DMS114 treated with DMSO at 0.1 percent for 48 hours (cell line): ENCODE measurements around the gene USP48.
"Not testable (repeated sequence)": the region's sequence is repeated elsewhere in the genome, so short reads cannot be mapped to it uniquely, and the experiment has no call there.

Source experiments
- DNase-seq: peaks from one replicate; lab custom pipeline; 2025; ENCODE audit not compliant: unreplicated experiment; lab: John Stamatoyannopoulos, UW

The USP48 gene, protein sequence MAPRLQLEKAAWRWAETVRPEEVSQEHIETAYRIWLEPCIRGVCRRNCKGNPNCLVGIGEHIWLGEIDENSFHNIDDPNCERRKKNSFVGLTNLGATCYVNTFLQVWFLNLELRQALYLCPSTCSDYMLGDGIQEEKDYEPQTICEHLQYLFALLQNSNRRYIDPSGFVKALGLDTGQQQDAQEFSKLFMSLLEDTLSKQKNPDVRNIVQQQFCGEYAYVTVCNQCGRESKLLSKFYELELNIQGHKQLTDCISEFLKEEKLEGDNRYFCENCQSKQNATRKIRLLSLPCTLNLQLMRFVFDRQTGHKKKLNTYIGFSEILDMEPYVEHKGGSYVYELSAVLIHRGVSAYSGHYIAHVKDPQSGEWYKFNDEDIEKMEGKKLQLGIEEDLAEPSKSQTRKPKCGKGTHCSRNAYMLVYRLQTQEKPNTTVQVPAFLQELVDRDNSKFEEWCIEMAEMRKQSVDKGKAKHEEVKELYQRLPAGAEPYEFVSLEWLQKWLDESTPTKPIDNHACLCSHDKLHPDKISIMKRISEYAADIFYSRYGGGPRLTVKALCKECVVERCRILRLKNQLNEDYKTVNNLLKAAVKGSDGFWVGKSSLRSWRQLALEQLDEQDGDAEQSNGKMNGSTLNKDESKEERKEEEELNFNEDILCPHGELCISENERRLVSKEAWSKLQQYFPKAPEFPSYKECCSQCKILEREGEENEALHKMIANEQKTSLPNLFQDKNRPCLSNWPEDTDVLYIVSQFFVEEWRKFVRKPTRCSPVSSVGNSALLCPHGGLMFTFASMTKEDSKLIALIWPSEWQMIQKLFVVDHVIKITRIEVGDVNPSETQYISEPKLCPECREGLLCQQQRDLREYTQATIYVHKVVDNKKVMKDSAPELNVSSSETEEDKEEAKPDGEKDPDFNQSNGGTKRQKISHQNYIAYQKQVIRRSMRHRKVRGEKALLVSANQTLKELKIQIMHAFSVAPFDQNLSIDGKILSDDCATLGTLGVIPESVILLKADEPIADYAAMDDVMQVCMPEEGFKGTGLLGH

DNA sequence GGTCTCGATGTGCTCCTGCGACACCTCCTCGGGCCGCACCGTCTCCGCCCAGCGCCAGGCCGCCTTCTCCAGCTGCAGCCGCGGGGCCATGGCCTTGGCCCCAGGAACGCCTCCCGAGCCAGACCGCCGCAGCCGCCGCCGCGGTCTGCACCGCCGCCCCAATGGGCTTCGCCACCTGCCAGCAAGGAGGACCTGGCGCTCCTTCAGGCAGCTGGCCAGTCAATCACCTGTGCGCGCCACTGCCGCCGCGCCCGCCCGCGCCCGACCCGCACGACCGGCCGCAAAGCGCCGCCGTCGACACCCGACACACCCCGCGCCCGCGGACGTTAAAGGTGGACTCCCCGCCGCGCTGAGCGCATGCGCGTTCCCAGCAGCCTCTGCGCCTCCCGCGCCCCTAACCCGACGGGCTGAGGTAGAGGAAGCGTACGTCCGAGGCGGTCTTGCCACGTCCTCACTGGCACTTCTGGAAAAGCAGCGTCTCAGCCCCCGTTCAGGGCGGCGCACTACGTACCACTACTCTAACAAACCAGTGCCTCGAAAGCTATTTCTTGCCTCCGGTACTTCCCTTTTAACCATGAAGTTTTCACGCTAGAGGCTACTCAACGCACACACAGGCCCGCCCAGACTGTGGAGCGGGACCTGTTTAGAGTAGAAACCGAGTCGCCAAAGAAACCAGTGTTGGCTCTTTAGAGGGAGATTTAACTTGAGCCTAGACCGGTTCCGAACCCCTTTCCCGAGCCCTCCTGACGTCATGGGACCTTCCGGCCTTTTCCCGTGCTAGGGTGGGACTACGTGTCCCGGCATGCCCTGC lies at the start of gene USP48:
USP48 (minus strand) TSS at position 282 of the 811 bp plus-strand sequence; CDS start at position 90, 192 bp downstream.
- peak; percentile 90 for DNase-seq

DNA sequence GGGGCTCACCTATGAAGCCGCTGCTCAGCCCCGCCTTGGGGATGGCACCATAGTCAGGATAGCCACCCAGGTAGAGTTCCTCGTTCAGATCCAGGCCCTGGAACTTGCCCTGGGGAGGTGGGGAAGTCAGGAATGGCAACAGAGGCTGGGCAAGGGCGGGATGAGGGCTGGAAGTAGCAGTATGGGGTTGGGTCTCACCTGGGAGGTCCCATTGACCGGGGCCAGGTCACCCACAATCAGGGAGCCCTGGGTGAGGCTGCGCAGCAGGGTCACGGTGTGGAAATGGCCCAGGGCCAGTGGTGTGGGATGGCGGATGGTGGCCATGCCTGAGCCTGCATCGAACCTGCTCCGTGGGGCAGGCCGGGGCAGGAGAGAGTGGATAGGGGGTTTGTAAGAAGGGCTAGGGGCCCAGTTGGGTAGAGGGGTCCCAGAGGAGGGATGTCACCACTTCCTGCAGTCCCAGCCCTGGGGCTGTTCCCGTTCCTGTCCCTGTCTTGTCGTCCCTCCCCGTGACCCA lies 48.6 kb upstream of the USP48 start:
- no peak for DNase-seq

DNA sequence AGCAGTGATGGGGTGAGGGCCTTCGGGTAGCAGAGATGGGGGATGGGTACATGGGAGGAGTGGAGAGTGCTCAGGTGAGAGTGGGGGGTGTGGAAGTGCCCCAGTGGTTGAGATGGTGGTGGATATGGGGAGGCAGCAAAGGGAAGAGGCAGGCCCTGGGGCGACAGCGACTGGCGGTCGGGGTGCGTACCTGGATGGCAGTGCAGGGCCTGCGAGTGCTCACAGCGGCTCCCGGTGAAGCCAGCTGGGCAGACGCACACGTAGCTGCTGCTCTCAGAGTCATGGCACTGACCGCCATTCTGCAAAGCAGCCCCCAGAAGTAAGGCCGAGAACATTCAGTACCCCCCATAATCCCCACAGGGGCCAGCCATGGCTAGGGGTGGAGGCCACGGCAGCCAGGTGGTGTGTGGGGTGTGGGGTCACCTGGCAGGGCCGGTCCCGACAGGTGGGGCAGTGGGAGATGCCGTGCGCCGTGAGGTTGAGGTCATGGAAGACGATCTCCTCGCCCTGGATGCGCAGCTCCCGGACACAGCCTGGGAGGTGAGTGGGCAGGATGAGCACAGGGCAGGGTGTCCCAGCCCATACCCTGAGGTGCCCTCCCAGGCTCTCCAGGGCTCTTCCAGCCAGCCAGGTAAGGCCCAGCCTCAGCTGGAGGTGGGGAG lies 48.0 kb upstream of the USP48 start:
- DNase-seq = no peak

DNA sequence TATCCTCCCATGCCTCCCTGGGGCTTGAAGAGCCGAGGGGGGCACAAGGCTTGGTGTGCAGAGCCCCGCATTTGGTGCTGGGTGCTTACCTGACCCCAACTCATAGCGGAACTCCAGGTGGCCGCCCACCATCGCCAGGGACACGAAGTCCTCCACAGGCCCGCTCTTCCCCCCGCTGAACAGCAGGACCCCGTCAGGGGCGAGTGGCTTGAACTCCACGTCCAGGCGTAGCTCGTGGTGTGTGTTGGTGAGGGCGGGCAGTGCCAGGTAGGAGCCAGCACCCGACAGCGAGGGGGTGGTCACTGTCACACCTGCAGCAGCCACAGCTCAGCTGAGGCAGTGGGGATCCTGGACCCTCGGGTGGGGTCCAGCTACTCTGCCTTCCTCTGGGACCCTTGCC lies 46.3 kb upstream of the USP48 start:
- DNase-seq = no peak

DNA sequence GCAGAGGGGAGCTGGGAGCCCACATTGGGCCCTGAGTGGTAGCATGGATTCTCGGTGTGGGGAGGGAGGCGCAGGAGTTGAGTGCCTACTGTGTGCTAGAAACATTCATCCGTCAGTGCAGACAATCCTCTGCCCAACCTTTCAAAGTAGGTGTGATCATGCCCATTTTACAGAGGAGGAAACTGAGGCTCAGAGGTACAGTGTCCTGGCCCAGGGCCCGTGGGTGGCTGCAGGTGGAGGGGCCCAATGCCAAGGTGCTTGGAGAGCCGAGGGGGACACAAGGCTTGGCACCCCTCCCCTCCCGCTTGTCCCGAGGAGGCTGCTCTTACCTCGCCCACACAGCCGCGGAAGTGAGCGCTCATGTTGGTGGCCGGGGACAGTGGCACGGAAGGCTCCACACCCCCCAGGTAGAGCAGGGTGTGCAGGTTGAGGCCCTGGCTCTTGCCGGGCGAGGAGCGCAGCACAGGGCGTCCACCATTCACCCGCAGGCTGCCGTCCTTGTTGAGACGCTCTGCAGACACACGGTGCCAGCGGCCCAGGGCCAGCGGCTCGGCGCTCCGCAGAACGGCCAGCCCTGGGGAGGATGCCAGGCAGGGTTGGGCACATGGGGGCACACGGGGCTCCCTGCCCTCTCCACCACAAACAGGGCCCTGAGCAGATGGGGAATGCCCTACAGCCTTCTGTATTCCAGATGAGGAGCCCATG lies 45.7 kb upstream of the USP48 start:
- no peak for DNase-seq

DNA sequence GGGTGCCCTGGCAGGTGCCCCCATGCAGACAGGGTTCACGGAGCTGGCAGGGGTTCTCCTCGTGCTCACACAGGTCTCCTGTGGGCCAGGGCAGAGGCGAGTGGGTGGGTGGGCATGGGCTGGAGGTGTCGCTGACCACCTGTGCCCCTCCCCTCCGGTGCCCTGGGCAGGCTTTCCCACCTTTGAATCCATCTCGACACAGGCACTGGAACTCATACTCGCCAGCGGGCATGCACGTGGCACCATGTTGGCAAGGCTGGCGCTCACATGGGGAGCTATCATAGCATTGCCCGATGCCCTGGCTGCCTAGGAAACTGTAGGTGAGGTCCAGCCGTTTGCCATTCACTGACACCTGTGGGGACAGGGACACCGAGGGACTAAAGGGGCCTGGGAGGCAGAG lies 45.1 kb upstream of the USP48 start:
- no peak for DNase-seq

DNA sequence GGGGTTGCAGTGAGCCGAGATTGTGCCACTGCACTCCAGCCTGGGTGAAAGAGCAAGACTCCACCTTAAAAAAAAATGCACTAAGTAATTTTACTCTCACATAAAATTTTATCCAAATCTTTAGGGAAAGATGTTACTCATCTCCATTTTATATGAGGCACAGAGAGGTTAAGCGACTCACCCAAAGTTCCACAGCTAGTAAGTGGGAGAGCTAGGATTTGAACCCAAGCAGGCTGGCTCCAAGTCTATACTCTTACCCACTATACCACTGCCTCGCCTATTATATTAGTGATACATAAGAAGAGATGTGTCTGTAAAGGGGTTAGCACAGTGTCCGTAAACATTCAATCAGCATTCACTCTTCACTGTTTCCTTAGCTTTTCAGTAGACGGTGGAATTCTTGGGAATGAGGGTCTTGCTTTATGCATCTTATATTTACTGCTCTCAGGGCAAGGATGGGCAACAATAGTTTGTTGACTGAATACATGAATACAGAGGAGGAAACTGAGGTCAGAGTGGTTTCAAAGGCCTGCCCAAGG lies 44.3 kb upstream of the USP48 start:
- DNase-seq = no peak

DNA sequence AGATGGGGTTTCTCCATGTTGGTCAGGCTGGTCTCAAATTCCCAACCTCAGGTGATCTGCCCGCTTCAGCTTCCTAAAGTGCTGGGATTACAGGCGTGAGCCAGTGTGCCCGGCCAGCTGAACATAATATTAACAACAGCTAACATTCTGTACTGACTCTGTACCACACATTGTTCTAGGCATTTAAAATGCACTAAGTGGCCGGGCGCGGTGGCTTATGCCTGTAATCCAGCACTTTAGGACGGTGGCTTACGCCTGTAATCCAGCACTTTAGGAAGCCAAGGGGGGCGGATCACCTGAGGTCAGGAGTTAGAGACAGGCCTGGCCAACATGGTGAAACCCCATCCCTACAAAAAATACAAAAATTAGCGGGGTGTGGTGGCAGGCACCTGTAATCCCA lies 43.7 kb upstream of the USP48 start:
- DNase-seq = not testable (repeated sequence)

DNA sequence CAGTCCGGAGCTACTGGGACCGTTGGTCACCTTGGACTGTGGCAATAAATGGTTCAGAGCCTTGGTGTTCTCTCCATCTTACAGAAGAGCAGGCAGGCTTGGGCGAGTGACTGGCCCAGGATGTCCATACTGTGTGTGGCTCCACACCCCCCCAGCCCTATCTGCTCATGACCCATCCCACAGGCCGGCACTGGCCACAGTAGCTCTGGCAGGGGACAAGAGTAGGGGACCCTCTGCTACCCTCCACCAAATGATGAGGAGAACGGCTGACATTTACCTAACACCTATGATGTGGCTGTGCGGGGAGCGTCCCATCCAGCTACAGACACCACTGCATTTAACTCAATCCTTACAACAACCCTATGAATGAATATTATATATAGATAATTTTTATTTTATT lies 42.4 kb upstream of the USP48 start:
- DNase-seq = no peak

DNA sequence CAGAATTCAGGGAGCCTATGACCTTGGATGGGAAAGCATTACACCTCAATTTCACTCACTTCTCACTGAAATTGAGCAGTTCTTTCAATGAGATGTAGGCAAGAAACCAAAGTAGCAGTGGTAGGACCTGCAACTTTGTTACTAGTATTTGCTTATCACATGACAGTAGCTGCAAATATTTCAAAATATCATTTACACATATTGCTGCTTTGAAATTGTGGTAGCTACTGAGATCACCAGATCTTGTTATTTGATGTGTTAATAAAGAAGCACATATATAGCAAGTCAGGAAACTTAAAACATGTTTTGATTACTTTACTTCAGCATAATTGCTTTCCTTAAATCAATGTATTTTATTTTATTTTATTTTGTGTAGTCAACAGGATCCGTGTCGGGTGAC lies 42.0 kb upstream of the USP48 start:
- DNase-seq = no peak

DNA sequence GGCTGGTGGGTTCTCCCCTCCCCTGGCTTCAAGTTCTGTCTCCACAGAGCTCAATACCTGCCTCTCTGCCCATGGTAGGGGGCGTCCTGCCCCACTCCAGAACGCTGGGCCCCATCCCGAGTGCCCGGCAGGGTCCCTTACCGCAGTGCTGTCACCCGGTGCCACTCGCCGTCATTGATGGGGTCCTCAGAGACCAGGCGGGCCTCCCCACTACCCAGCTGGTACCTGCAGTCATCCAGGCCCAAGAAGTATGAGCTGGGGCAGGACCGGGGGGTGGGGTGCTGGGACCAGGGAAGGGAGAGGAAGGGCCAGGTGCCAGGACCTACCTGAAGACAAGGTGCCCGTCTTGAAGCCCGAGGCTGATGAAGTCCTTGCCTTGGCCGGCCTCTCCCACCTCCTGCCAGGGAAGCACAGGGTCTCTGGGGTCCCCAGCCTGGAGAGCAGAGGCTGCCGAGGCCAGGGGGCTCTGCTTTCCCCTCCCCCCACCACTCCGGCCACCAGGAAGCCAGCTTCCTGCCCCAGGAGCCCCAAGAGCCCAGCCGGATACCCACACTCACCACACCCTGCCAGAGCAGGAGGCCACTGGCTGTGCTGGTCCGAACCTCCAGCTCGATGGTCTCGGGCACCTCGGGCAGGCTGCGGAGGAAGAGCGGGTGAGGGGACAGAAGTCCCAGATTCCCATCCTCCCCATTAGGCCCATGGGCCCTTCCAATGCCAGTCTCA lies 41.2 kb upstream of the USP48 start:
- DNase-seq = no peak

DNA sequence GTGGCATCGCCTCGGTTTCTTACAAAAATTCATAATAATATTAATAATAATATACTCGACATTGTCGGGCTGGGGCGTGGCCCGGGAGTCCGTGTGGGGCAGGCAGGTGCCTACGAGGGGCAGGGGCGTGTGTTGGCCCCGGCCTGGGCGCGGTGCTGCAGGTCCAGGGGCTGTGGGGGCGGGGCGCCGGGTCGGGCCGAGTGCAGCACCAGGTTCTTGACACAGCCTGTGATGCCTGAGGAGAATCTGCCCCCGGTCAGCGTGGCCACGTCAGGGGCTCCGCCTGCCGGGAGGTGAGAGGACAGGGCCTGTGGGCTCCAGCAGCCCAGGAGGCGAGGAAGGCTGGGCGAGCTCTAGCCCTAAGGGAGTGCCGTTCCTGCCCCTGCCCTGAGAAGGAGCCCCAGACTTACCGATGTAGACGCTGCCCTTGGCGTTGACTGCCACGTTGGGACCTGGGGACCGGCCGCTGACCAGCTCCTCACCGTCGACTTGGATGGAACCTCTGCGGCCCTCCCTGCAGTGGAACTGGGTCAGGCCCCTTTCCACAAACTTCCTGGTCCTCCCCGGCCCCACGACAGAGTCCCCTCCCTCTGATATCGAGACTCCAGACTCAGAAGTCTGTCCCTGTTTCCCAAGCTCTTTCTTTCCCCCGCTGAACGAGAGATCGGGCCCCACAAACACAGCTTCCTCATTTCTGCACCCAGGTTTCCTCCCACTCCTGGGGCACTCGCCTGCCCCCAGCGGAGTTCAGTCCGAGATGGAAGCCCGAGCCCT lies 40.4 kb upstream of the USP48 start:
- DNase-seq = no peak

DNA sequence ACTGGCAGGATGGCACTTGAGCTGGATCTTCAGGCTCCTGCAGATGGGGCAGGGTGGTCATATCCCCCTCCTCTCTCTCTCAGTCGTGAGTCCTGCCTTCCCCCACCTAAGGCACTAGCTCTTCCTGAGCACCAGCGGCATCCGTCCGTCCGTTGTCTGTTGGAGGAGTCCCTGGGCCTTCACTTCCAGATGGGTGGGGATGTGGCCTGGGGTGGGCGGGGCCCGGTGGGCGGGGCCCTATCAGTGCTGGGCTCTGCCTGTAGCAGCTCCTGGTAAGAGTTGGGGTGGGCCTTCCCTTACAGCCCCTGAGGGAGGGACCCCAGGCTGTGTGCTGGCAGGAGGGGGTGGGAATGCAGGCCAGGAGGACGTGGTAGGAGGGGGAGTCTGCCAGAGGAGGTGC lies 39.4 kb upstream of the USP48 start:
- DNase-seq = no peak

DNA sequence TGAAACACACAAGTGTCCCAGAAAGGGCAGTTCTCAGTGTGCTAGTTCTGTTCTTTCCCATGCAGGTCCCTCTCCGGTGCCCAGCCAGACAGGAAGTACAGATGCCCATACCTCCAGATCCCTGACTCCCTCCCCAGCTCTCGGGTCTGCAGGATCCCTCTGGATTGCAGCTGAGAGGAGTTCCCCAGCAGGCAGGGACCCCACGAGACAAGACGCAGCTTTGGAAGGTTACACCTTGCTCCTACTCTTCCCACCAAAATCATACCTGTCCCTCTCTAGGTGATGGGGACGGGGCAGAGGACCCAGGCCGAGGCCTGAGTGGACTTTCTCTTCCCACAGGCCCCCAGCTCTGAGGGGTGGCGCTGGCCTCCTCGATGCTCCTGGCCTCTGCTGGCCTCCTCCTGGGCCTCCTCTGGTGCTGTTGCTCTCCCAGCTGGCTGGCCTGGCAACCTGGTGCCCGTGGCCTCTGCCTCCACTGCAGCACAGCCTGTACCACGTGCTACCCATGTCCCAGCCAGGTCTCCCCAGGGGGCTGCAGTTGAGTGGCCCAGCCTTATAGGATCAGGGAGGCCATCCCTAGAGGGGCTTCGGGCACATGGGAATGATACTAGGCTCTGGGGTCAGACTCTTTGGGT lies 38.6 kb upstream of the USP48 start:
- no peak for DNase-seq

DNA sequence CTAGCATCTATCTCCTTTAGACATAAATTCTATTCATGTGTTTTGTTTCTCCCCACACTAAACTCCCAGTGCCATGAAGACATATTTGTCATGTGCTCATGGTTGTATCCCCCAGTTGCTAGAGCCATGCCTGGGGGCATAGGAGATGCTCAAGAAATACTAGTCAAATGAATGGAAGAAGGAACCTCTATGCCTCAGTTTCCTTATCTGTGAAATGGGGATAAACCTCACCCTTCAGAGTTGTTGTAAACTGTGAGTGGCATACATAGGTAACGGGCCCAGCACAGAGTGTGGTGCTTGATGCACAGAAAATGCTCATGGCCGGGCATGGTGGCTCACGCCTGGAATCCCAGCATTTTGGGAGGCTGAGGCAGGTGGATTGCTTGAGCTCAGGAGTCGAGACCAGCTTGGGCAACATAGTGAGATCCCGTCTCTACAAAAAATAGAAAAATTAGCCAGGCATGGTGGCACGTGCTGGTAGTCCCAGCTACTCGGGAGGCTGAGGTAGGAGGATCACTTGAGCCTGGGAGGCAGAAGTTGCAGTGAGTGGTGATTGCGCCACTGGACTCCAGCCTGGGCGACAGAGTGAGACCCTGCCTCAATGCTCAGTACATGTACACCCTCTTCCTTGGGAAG lies 37.8 kb upstream of the USP48 start:
- no peak for DNase-seq

DNA sequence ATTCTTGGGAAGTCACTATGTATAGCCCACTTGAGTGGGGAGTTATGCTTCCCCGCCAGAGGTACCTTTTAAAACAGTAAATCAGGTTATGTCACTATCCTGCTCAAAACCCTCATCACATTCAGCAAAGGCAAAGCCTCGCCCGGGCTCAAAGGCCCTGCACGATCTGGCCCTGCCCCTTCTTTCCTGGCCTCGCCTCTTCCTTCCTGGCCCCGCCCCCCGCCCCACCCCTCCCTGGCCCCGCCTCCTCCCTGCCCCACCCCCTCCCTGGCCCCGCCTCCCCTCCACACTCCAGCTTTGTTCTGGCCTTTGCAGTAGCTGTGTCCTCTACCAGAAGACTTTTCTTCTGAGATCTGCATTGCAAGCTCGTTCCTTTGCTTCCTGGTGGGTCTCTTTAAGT lies 35.7 kb upstream of the USP48 start:
- no peak for DNase-seq
